OCI-M1 (cell line): ENCODE results near the gene HTR3C.
A peak's percentile ranks its signal among the peaks of the same experiment; 100 is the strongest.
"Not testable (repeated sequence)": the region's sequence is repeated elsewhere in the genome, so short reads cannot be mapped to it uniquely, and the experiment has no call there.

ENCODE experiments used
- DNase-seq: peaks from one replicate; lab custom pipeline; 2025; lab: John Stamatoyannopoulos, UW

The HTR3C gene

GRCh38 chr3:184052767-184053166, at the start of gene HTR3C:
Gene HTR3C (plus strand): TSS chr3:184053047. CDS start chr3:184053081, 34 bp downstream.
- DNase-seq = no peak

GRCh38 chr3:184003187-184003967, 49.5 kb upstream of the HTR3C start:
- no peak for DNase-seq

- no peak for DNase-seq
Observed at GRCh38 chr3:184004476-184004875, 48.4 kb upstream of the HTR3C start.

GRCh38 chr3:184005941-184006507, 46.8 kb upstream of the HTR3C start:
- DNase-seq = peak; percentile 21

GRCh38 chr3:184007143-184007813, 45.6 kb upstream of the HTR3C start:
- not testable (repeated sequence) for DNase-seq

- DNase-seq = no peak
Observed at GRCh38 chr3:184008161-184008560, 44.7 kb upstream of the HTR3C start.

GRCh38 chr3:184011230-184011876, 41.5 kb upstream of the HTR3C start:
- DNase-seq = no peak

- DNase-seq = no peak
Observed at GRCh38 chr3:184011937-184012889, 40.6 kb upstream of the HTR3C start.

- peak; percentile 68 for DNase-seq
Observed at GRCh38 chr3:184015381-184016019, 37.3 kb upstream of the HTR3C start.

- DNase-seq = peak; percentile 64
Observed at GRCh38 chr3:184016169-184016570, 36.7 kb upstream of the HTR3C start.

- DNase-seq = peak; percentile 69
Observed at GRCh38 chr3:184016811-184017671, 35.8 kb upstream of the HTR3C start.

- DNase-seq = peak; percentile 93
Observed at GRCh38 chr3:184017672-184018423, 35.0 kb upstream of the HTR3C start, which contains the start of gene ABCC5. Gene ABCC5 (minus strand): TSS chr3:184017884. CDS start chr3:184014392, 3,492 bp downstream.

- DNase-seq = no peak
Observed at GRCh38 chr3:184018424-184018973, 34.3 kb upstream of the HTR3C start.

- no peak for DNase-seq
Observed at GRCh38 chr3:184022323-184022722, 30.5 kb upstream of the HTR3C start.

GRCh38 chr3:184025256-184025655, 27.6 kb upstream of the HTR3C start:
- DNase-seq = not testable (repeated sequence)

GRCh38 chr3:184028275-184028890, 24.5 kb upstream of the HTR3C start:
- DNase-seq = not testable (repeated sequence)

GRCh38 chr3:184029443-184029842, 23.4 kb upstream of the HTR3C start:
- DNase-seq = no peak

- no peak for DNase-seq
Observed at GRCh38 chr3:184030536-184030935, 22.3 kb upstream of the HTR3C start.
